Measurements from ENCODE around the gene EPHA8.

EPHA8 gene

DNA sequence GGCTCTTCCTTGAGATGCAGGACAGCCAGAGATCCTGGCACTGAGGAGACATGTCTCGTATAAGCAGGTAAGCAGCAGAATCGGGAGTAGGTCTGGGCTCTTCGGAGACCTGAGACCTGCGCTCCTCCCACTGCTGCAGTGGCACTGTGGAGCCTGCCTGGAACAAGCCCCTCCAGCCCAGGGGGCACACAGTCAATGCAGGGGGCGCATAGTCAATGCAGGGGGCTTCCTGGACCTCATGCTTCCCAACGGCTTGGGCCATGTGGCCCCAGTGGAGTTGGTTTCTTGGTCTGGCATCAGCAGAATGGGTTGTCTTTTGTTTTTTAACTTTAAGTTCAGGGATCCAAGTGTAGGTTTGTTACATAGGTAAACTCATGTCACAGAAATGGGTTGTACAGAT is 27.9 kb upstream of the EPHA8 start:
- no peak overlapping the region for H2BK15ac ChIP-seq (ENCODE audit: low read length)
- H2AFZ ChIP-seq (ENCODE audit: low read length): no peak overlapping the region
- no peak overlapping the region for H2AK5ac ChIP-seq (ENCODE audit: low read depth, low read length)
- no peaks in the 10 kb centered on the region for H3K79me1 ChIP-seq (ENCODE audit: low read depth, low read length)
- H3K4me1 ChIP-seq (ENCODE audit: control insufficient read depth in 2 of 2, insufficient read depth in 1 of 2, low read depth in 1 of 2, low read length in 2 of 2): no peaks in the 10 kb centered on the region
- no peak overlapping the region for H3K4me3 ChIP-seq (ENCODE audit: low read length in 2 of 2)
- H3K18ac ChIP-seq (ENCODE audit: low read length): no peak overlapping the region
- no peaks in the 10 kb centered on the region for H3K9me3 ChIP-seq (replicated peaks in 1 of 2; ENCODE audit: control insufficient read depth in 2 of 2, insufficient read depth in 1 of 2, low read depth in 1 of 2, low read length in 2 of 2)
- H3K27me3 ChIP-seq (ENCODE audit: control insufficient read depth in 3 of 3, insufficient read depth in 3 of 3, low read depth in 1 of 3, low read length in 3 of 3): no peaks in the 10 kb centered on the region
- no peak for DNase-seq (ENCODE audit: low spot score)
- peaks cover 0 to 2% of the 10 kb centered on the region in 2 donors for H3K36me3 ChIP-seq (replicated peaks in 1 of 2; ENCODE audit: control insufficient read depth in 2 of 2, insufficient read depth in 2 of 2, low read length in 2 of 2)
- no peak overlapping the region for H2BK12ac ChIP-seq (ENCODE audit: low read length)
- H3K23ac ChIP-seq (ENCODE audit: low read depth, low read length, poor library complexity): peak overlapping the region; percentile 11
- no peak overlapping the region for H4K8ac ChIP-seq (ENCODE audit: low read depth, low read length)
- H3K27ac ChIP-seq (replicated peaks; ENCODE audit: low read length): no peak overlapping the region
- no peak overlapping the region for H3K9ac ChIP-seq (ENCODE audit: low read depth, low read length, poor library complexity)
- H3K14ac ChIP-seq (ENCODE audit: low read length): peak overlapping the region; percentile 50
- no peak overlapping the region for H3K4me2 ChIP-seq (ENCODE audit: insufficient read depth, low read length, poor library complexity, severe bottlenecking)
- H4K91ac ChIP-seq (ENCODE audit: low read depth, low read length, poor library complexity): no peak overlapping the region
- H2BK5ac ChIP-seq (ENCODE audit: low read length): no peak overlapping the region
- H3K4ac ChIP-seq (ENCODE audit: low read length): no peak overlapping the region
- WGBS, 2 donors (ENCODE audit: extremely low coverage in 2 of 2, insufficient read length in 2 of 2, insufficient replicate concordance in 1 of 2): no CpG with 5 or more reads among the region's 6 CpGs
- no peak overlapping the region for H2BK120ac ChIP-seq (ENCODE audit: low read depth, low read length)

DNA sequence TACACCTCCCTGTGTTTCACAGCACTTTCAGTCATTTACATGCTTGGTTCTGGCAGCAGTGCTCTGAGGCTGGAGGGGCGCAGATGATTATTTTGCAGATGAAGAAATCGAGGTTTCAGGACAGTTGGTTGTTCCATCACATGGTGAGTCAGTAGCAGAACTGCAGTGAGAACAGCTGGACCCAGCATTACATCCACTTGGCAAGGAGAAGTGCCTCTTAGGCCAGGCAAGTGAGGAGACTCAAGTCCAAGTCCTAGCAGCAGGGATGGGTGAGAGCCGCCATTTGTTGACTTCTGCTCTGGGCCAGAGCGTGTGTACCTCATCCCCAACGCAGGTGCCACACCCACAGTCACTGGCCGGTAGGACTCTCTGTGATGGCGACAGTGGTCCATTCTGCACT is 26.8 kb upstream of the EPHA8 start:
- no peak overlapping the region for H2BK15ac ChIP-seq (ENCODE audit: low read length)
- H3K36me3 ChIP-seq (replicated peaks in 1 of 2; ENCODE audit: control insufficient read depth in 2 of 2, insufficient read depth in 2 of 2, low read length in 2 of 2): peaks cover 0 to 2% of the 10 kb centered on the region in 2 donors
- no peaks in the 10 kb centered on the region for H3K9me3 ChIP-seq (replicated peaks in 1 of 2; ENCODE audit: control insufficient read depth in 2 of 2, insufficient read depth in 1 of 2, low read depth in 1 of 2, low read length in 2 of 2)
- no peak overlapping the region for H3K4ac ChIP-seq (ENCODE audit: low read length)
- H3K27me3 ChIP-seq (ENCODE audit: control insufficient read depth in 3 of 3, insufficient read depth in 3 of 3, low read depth in 1 of 3, low read length in 3 of 3): no peaks in the 10 kb centered on the region
- H3K9ac ChIP-seq (ENCODE audit: low read depth, low read length, poor library complexity): no peak overlapping the region
- H3K18ac ChIP-seq (ENCODE audit: low read length): no peak overlapping the region
- H2BK120ac ChIP-seq (ENCODE audit: low read depth, low read length): no peak overlapping the region
- no peaks in the 10 kb centered on the region for H3K4me1 ChIP-seq (ENCODE audit: control insufficient read depth in 2 of 2, insufficient read depth in 1 of 2, low read depth in 1 of 2, low read length in 2 of 2)
- H4K8ac ChIP-seq (ENCODE audit: low read depth, low read length): no peak overlapping the region
- H3K4me2 ChIP-seq (ENCODE audit: insufficient read depth, low read length, poor library complexity, severe bottlenecking): no peak overlapping the region
- H3K4me3 ChIP-seq (ENCODE audit: low read length in 2 of 2): no peak overlapping the region
- DNase-seq (ENCODE audit: low spot score): no peak
- H3K14ac ChIP-seq (ENCODE audit: low read length): no peak overlapping the region
- no peak overlapping the region for H2AK5ac ChIP-seq (ENCODE audit: low read depth, low read length)
- WGBS, 2 donors (ENCODE audit: extremely low coverage in 2 of 2, insufficient read length in 2 of 2, insufficient replicate concordance in 1 of 2): no CpG with 5 or more reads among the region's 7 CpGs
- H4K91ac ChIP-seq (ENCODE audit: low read depth, low read length, poor library complexity): no peak overlapping the region
- H2BK12ac ChIP-seq (ENCODE audit: low read length): no peak overlapping the region
- no peak overlapping the region for H2BK5ac ChIP-seq (ENCODE audit: low read length)
- H3K23ac ChIP-seq (ENCODE audit: low read depth, low read length, poor library complexity): no peak overlapping the region
- no peaks in the 10 kb centered on the region for H3K79me1 ChIP-seq (ENCODE audit: low read depth, low read length)
- H3K27ac ChIP-seq (replicated peaks; ENCODE audit: low read length): no peak overlapping the region
- H2AFZ ChIP-seq (ENCODE audit: low read length): no peak overlapping the region

DNA sequence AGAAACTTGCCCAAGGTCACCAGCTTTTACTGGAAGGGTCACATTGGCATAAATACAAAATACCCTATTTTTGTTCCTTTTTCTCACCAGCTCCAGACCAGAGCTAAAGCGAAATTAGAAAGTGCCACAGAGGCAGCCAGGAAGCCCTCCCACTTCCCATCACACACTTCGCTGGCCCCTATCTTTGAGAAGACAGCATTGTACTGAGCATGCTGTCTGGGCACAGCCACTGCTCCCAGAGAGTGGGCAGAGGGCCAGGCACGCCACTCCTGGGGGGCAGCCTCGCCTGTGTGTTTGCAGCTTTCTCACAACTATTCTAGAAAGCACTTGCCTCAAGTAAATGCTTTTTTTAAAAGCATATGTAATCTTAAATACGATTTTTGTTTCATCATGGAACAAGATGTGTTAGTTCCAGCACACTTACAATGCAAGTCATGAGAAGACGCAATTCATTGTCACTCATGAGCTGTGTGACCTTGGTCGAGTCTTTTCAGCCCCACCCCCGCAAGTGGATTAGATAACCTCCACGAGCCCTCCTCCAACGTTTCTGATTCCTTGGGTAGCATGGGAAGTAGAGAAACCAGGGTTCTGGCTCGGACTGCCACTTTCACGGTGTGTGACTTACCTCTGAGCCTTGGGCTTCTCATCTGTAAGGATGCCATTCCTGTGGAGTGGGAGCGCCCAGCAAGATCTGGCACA is 25.7 kb upstream of the EPHA8 start:
- H3K23ac ChIP-seq (ENCODE audit: low read depth, low read length, poor library complexity): no peak overlapping the region
- no CpG with 5 or more reads among the region's 13 CpGs for WGBS, 2 donors (ENCODE audit: extremely low coverage in 2 of 2, insufficient read length in 2 of 2, insufficient replicate concordance in 1 of 2)
- no peaks in the 10 kb centered on the region for H3K79me1 ChIP-seq (ENCODE audit: low read depth, low read length)
- no peaks in the 10 kb centered on the region for H3K4me1 ChIP-seq (ENCODE audit: control insufficient read depth in 2 of 2, insufficient read depth in 1 of 2, low read depth in 1 of 2, low read length in 2 of 2)
- H3K27me3 ChIP-seq (ENCODE audit: control insufficient read depth in 3 of 3, insufficient read depth in 3 of 3, low read depth in 1 of 3, low read length in 3 of 3): no peaks in the 10 kb centered on the region
- H3K4me3 ChIP-seq (ENCODE audit: low read length in 2 of 2): no peak overlapping the region
- H3K9me3 ChIP-seq (replicated peaks in 1 of 2; ENCODE audit: control insufficient read depth in 2 of 2, insufficient read depth in 1 of 2, low read depth in 1 of 2, low read length in 2 of 2): no peaks in the 10 kb centered on the region
- no peak overlapping the region for H3K4me2 ChIP-seq (ENCODE audit: insufficient read depth, low read length, poor library complexity, severe bottlenecking)
- no peak overlapping the region for H4K91ac ChIP-seq (ENCODE audit: low read depth, low read length, poor library complexity)
- H2AFZ ChIP-seq (ENCODE audit: low read length): no peak overlapping the region
- H2BK5ac ChIP-seq (ENCODE audit: low read length): no peak overlapping the region
- H3K4ac ChIP-seq (ENCODE audit: low read length): no peak overlapping the region
- H3K9ac ChIP-seq (ENCODE audit: low read depth, low read length, poor library complexity): no peak overlapping the region
- H3K36me3 ChIP-seq (replicated peaks in 1 of 2; ENCODE audit: control insufficient read depth in 2 of 2, insufficient read depth in 2 of 2, low read length in 2 of 2): peaks cover 0 to 2% of the 10 kb centered on the region in 2 donors
- no peak for DNase-seq (ENCODE audit: low spot score)
- H2BK15ac ChIP-seq (ENCODE audit: low read length): no peak overlapping the region
- no peak overlapping the region for H2BK120ac ChIP-seq (ENCODE audit: low read depth, low read length)
- no peak overlapping the region for H3K27ac ChIP-seq (replicated peaks; ENCODE audit: low read length)
- H3K14ac ChIP-seq (ENCODE audit: low read length): no peak overlapping the region
- H4K8ac ChIP-seq (ENCODE audit: low read depth, low read length): no peak overlapping the region
- peak overlapping the region; percentile 7 for H3K18ac ChIP-seq (ENCODE audit: low read length)
- no peak overlapping the region for H2BK12ac ChIP-seq (ENCODE audit: low read length)
- H2AK5ac ChIP-seq (ENCODE audit: low read depth, low read length): no peak overlapping the region

DNA sequence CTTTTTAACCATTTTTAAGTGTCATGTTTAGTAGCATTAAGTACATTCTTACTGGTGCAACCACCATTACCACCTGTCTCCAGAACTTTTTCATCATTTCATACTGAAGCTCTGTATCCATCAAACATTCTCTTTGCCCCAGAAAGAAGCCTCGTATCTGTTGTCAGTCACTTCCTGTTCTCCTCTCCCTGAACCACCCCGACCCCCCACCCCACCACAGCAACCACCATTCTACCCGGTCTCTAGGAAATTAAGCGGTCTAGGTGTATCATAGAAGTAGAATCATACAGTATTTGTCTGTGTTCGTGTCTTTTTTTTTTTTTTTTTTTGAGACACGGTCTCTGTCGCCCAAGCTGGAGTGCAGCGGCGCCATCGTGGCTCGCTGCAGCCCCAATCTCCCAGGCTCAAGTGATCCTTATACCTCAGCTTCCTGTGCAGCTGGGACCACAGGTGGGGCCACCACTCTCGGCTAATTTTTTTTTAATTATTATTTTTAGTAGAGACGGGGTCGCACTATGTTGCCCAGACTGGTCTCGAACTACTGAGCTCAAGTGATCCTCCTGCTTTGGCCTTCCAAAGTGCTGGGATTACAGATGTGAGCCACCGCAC is 23.7 kb upstream of the EPHA8 start:
- Histone ChIP-seq H2BK15ac (ENCODE audit: low read length) (no peak overlapping the region), H2AFZ (ENCODE audit: low read length) (no peak overlapping the region), H3K36me3 (replicated peaks in 1 of 2; ENCODE audit: control insufficient read depth in 2 of 2, insufficient read depth in 2 of 2, low read length in 2 of 2) (no peaks in the 10 kb centered on the region), H4K91ac (ENCODE audit: low read depth, low read length, poor library complexity) (no peak overlapping the region), H3K79me1 (ENCODE audit: low read depth, low read length) (no peaks in the 10 kb centered on the region), H3K4me2 (ENCODE audit: insufficient read depth, low read length, poor library complexity, severe bottlenecking) (no peak overlapping the region), H3K9ac (ENCODE audit: low read depth, low read length, poor library complexity) (no peak overlapping the region), H3K27me3 (ENCODE audit: control insufficient read depth in 3 of 3, insufficient read depth in 3 of 3, low read depth in 1 of 3, low read length in 3 of 3) (peaks cover 0 to 10% (median 0%) of the 10 kb centered on the region in 3 experiments), H2BK5ac (ENCODE audit: low read length) (no peak overlapping the region), H3K4me3 (ENCODE audit: low read length in 2 of 2) (no peak overlapping the region), H2BK12ac (ENCODE audit: low read length) (no peak overlapping the region), H3K9me3 (replicated peaks in 1 of 2; ENCODE audit: control insufficient read depth in 2 of 2, insufficient read depth in 1 of 2, low read depth in 1 of 2, low read length in 2 of 2) (peaks cover 0 to 1% of the 10 kb centered on the region in 2 donors), H4K8ac (ENCODE audit: low read depth, low read length) (no peak overlapping the region), H3K14ac (ENCODE audit: low read length) (no peak overlapping the region), H3K4ac (ENCODE audit: low read length) (no peak overlapping the region), H2BK120ac (ENCODE audit: low read depth, low read length) (no peak overlapping the region), H3K23ac (ENCODE audit: low read depth, low read length, poor library complexity) (no peak overlapping the region), H3K18ac (ENCODE audit: low read length) (no peak overlapping the region), H3K4me1 (ENCODE audit: control insufficient read depth in 2 of 2, insufficient read depth in 1 of 2, low read depth in 1 of 2, low read length in 2 of 2) (no peaks in the 10 kb centered on the region), H3K27ac (replicated peaks; ENCODE audit: low read length) (no peak overlapping the region), H2AK5ac (ENCODE audit: low read depth, low read length) (no peak overlapping the region)
- no CpG with 5 or more reads among the region's 16 CpGs for WGBS, 2 donors (ENCODE audit: extremely low coverage in 2 of 2, insufficient read length in 2 of 2, insufficient replicate concordance in 1 of 2)
- DNase-seq (ENCODE audit: low spot score): no peak

Data from neuronal stem cell (in vitro differentiated cells).